ENCODE results near the gene TIRAP.
"Not testable (repeated sequence)": the region's sequence is repeated elsewhere in the genome, so short reads cannot be mapped to it uniquely, and the experiment has no call there.

Gene TIRAP

GRCh38 chr11:126282736-126283591 lies at the start of gene TIRAP:
Gene TIRAP, plus strand, starts transcription at chr11:126283093. Its CDS starts 7,802 bp downstream, at chr11:126290895.
- DNase-seq: peak in 50 of 58 donors; percentile 10 to 80 (median 48)

- DNase-seq: no peak
Observed at GRCh38 chr11:126233391-126233790, 49.5 kb upstream of the TIRAP start.

- DNase-seq: no peak
Observed at GRCh38 chr11:126246636-126247035, 36.3 kb upstream of the TIRAP start.

- no peak for DNase-seq
Observed at GRCh38 chr11:126253265-126253664, 29.6 kb upstream of the TIRAP start.

- no peak for DNase-seq
Observed at GRCh38 chr11:126254819-126255218, 28.1 kb upstream of the TIRAP start.

GRCh38 chr11:126255507-126255906 lies 27.4 kb upstream of the TIRAP start:
- DNase-seq: not testable (repeated sequence)

GRCh38 chr11:126256216-126256615 lies 26.7 kb upstream of the TIRAP start:
- no peak for DNase-seq

GRCh38 chr11:126257144-126257543 lies 25.7 kb upstream of the TIRAP start:
- DNase-seq: no peak

- DNase-seq: peak in 1 of 58 donors; percentile 35
Observed at GRCh38 chr11:126257764-126258163, 25.1 kb upstream of the TIRAP start.

GRCh38 chr11:126262216-126262615 lies 20.7 kb upstream of the TIRAP start:
- DNase-seq: no peak

GRCh38 chr11:126263489-126263888 lies 19.4 kb upstream of the TIRAP start:
- no peak for DNase-seq

GRCh38 chr11:126265811-126266210 lies 17.1 kb upstream of the TIRAP start:
- DNase-seq: no peak

GRCh38 chr11:126267650-126268049 lies 15.2 kb upstream of the TIRAP start:
- DNase-seq: no peak

- DNase-seq: no peak
Observed at GRCh38 chr11:126268361-126268707, 14.6 kb upstream of the TIRAP start.

GRCh38 chr11:126268708-126269579 lies 13.9 kb upstream of the TIRAP start, which contains the start of the genes FOXRED1 and SRPRA:
Gene FOXRED1, plus strand, starts transcription at chr11:126269154. Its CDS starts 53 bp downstream, at chr11:126269207.
Gene SRPRA, minus strand, starts transcription at chr11:126268895. Its CDS starts 91 bp downstream, at chr11:126268804.
- peak; percentile 89 to 100 (median 99) for DNase-seq

GRCh38 chr11:126277322-126277721 lies 5.6 kb upstream of the TIRAP start:
- no peak for DNase-seq

GRCh38 chr11:126277780-126278179 lies 5.1 kb upstream of the TIRAP start:
- DNase-seq: no peak

GRCh38 chr11:126279191-126279590 lies 3.7 kb upstream of the TIRAP start:
- DNase-seq: no peak

- no peak for DNase-seq
Observed at GRCh38 chr11:126280595-126280994, 2.3 kb upstream of the TIRAP start.

GRCh38 chr11:126281245-126281644 lies 1.6 kb upstream of the TIRAP start:
- DNase-seq: no peak

GRCh38 chr11:126281666-126282175 lies 1.2 kb upstream of the TIRAP start:
- no peak for DNase-seq

- peak in 38 of 58 donors; percentile 6 to 67 (median 40) for DNase-seq
Observed at GRCh38 chr11:126282361-126282735, 545 bp upstream of the TIRAP start.
